ENCODE results near the gene CNOT11.

- TF ChIP-seq CTCF (IDR thresholded peaks at IDR 0.05) (no peak), POLR2A (IDR thresholded peaks at IDR 0.05) (no peak)
Measured at GRCh38 chr2:101290711-101291110, 38.0 kb downstream of the CNOT11 start.

Measured in right lobe of liver (tissue), 4 donors.